ENCODE results near the gene LARP4B.

LARP4B gene

DNA sequence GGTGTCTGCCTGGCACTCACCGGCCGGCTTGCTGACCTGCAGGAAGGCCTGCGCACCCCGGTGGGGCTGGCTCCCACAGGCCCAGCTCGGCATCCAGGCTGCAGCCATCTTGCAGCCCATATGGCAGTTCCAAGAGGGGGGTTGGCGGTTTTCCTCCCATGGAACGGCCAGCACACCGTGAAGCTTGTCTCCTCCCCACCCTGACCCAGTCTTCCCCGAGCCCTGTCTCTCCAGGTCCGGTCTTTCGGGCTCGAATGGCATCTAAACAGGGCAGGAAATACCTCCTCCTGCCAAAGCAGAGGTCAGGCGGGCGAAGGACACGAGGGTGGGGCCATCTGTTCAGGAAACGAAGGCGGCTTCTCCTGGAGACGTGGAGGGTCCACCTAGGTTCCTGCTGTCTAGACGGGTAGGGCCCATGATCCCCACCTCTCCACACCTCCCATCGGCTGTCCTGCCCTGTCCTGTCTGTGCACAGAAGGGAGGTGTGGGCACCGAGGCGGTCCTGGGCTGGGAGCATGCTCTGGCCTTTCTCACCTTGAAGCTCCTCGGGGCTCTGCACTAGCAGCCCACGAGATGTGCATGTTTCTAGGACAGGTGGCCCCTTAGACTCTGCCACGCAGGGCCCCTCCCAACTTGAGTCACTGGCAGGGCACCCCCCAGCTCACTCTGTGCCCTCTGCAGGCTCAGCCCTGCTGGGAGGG lies 128.3 kb downstream of the LARP4B start:
- H4K20me1 ChIP-seq (ENCODE audit: insufficient read depth, low read length), result no peaks in the 10 kb centered on the region
- no peak overlapping the region for H3K4me3 ChIP-seq (ENCODE audit: low read length)
- TF ChIP-seq, protein P1, sequence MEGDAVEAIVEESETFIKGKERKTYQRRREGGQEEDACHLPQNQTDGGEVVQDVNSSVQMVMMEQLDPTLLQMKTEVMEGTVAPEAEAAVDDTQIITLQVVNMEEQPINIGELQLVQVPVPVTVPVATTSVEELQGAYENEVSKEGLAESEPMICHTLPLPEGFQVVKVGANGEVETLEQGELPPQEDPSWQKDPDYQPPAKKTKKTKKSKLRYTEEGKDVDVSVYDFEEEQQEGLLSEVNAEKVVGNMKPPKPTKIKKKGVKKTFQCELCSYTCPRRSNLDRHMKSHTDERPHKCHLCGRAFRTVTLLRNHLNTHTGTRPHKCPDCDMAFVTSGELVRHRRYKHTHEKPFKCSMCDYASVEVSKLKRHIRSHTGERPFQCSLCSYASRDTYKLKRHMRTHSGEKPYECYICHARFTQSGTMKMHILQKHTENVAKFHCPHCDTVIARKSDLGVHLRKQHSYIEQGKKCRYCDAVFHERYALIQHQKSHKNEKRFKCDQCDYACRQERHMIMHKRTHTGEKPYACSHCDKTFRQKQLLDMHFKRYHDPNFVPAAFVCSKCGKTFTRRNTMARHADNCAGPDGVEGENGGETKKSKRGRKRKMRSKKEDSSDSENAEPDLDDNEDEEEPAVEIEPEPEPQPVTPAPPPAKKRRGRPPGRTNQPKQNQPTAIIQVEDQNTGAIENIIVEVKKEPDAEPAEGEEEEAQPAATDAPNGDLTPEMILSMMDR (IDR thresholded peaks at IDR 0.05; ENCODE audit: low read depth, low read length), result no peak
- no peak for TF ChIP-seq EZH2phosphoT487 (IDR thresholded peaks at IDR 0.05; ENCODE audit: low read depth)
- H3K9me3 ChIP-seq (ENCODE audit: insufficient read depth, low read length), result no peaks in the 10 kb centered on the region
- no peak overlapping the region for H3K9ac ChIP-seq (ENCODE audit: low read length)
- H3K36me3 ChIP-seq (replicated peaks; ENCODE audit: low read depth, low read length), result peaks cover 5% of the 10 kb centered on the region
- no peaks in the 10 kb centered on the region for H3K79me2 ChIP-seq (ENCODE audit: low read length)
- no peaks in the 10 kb centered on the region for H3K4me1 ChIP-seq (ENCODE audit: low read length)
- H3K27ac ChIP-seq (ENCODE audit: low read length), result no peak overlapping the region
- H3K27me3 ChIP-seq (ENCODE audit: low read depth, low read length), result no peaks in the 10 kb centered on the region
- H2AFZ ChIP-seq (ENCODE audit: low read depth, low read length), result no peak overlapping the region
- no peak overlapping the region for H3K4me2 ChIP-seq (ENCODE audit: low read length)

DNA sequence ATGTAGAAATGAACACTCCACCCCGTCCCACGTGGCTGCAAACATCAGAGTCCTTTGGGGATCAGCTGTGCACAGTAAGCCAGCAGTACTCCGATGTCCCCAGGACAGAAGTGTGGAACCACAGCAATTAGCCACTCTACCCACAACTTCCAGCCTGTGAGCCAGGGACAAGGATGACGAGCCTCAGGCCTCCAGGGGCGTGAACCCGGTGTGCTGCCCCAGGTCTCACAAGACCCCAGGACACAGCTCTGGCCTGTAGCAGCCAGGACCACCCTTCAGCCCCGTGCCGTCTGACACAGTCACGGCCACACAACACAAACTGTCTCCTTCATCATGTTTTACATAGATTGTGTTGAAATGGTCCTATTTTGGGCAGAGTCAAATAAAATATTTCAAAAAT lies 129.0 kb downstream of the LARP4B start:
- peaks cover 5% of the 10 kb centered on the region for H3K36me3 ChIP-seq (replicated peaks; ENCODE audit: low read depth, low read length)
- no peak overlapping the region for H3K9ac ChIP-seq (ENCODE audit: low read length)
- H3K27me3 ChIP-seq (ENCODE audit: low read depth, low read length), result no peaks in the 10 kb centered on the region
- no peak overlapping the region for H3K27ac ChIP-seq (ENCODE audit: low read length)
- no peaks in the 10 kb centered on the region for H3K9me3 ChIP-seq (ENCODE audit: insufficient read depth, low read length)
- no peaks in the 10 kb centered on the region for H3K4me1 ChIP-seq (ENCODE audit: low read length)
- no peak overlapping the region for H2AFZ ChIP-seq (ENCODE audit: low read depth, low read length)
- H4K20me1 ChIP-seq (ENCODE audit: insufficient read depth, low read length), result no peaks in the 10 kb centered on the region
- TF ChIP-seq, protein P1 (IDR thresholded peaks at IDR 0.05; ENCODE audit: low read depth, low read length), result no peak
- TF ChIP-seq EZH2phosphoT487 (IDR thresholded peaks at IDR 0.05; ENCODE audit: low read depth), result no peak
- no peak overlapping the region for H3K4me2 ChIP-seq (ENCODE audit: low read length)
- H3K79me2 ChIP-seq (ENCODE audit: low read length), result no peaks in the 10 kb centered on the region
- no peak overlapping the region for H3K4me3 ChIP-seq (ENCODE audit: low read length)

DNA sequence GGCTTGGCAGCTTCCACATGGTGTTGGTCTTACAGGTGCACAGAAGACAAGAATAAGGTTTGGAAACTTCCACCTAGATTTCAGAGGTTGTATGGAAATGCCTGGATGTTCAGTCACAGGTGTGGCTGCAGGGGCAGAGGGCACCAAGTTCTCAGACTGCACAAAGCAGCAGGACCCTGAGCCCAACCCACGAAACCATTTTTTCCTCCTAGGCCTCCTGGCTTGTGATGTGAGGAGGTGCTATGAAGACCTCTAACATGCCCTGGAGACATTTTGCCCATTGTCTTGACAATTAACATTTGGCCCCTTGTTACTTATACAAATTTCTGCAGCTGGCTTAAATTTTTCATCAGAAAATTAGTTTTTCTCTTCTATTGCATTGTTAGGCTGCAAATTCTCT lies 134.3 kb downstream of the LARP4B start:
- Histone ChIP-seq H3K36me3 (replicated peaks; ENCODE audit: low read depth, low read length) (no peaks in the 10 kb centered on the region), H2AFZ (ENCODE audit: low read depth, low read length) (no peak overlapping the region), H3K4me2 (ENCODE audit: low read length) (no peak overlapping the region)

DNA sequence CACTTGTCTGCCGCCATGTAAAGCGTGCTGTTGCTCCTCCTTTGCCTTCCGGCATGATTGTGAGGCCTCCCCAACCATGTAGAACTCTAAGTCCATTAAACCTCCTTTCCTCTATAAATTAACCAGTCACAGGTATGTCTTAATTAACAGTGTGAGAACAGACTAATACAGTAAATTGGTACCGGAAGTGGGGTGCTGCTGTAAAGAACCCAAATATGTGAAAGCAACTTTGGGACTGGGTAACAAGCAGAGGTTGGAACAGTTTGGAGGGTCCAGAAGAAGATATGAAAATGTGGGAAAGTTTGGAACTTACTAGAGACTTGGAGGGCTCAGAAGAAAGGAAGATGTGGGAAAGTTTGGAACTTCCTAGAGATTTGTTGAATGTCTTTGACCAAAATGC lies 135.3 kb downstream of the LARP4B start:
- Histone ChIP-seq H3K27me3 (ENCODE audit: low read depth, low read length) (no peaks in the 10 kb centered on the region), H3K4me2 (ENCODE audit: low read length) (no peak overlapping the region), H3K9me3 (ENCODE audit: insufficient read depth, low read length) (no peaks in the 10 kb centered on the region), H4K20me1 (ENCODE audit: insufficient read depth, low read length) (no peaks in the 10 kb centered on the region), H3K4me1 (ENCODE audit: low read length) (no peaks in the 10 kb centered on the region), H3K9ac (ENCODE audit: low read length) (no peak overlapping the region), H2AFZ (ENCODE audit: low read depth, low read length) (no peak overlapping the region), H3K27ac (ENCODE audit: low read length) (no peak overlapping the region), H3K36me3 (replicated peaks; ENCODE audit: low read depth, low read length) (no peaks in the 10 kb centered on the region), H3K79me2 (ENCODE audit: low read length) (no peaks in the 10 kb centered on the region), H3K4me3 (ENCODE audit: low read length) (no peak overlapping the region)
- no peak for TF ChIP-seq EZH2phosphoT487 (IDR thresholded peaks at IDR 0.05; ENCODE audit: low read depth)
- TF ChIP-seq, protein P1 (IDR thresholded peaks at IDR 0.05; ENCODE audit: low read depth, low read length), result no peak

More for the DNA sequence above, 134.3 kb downstream of the LARP4B start:
- Histone ChIP-seq H3K27ac (ENCODE audit: low read length) (no peak overlapping the region), H3K79me2 (ENCODE audit: low read length) (no peaks in the 10 kb centered on the region), H3K9me3 (ENCODE audit: insufficient read depth, low read length) (no peaks in the 10 kb centered on the region), H4K20me1 (ENCODE audit: insufficient read depth, low read length) (no peaks in the 10 kb centered on the region), H3K4me1 (ENCODE audit: low read length) (no peaks in the 10 kb centered on the region), H3K9ac (ENCODE audit: low read length) (no peak overlapping the region), H3K27me3 (ENCODE audit: low read depth, low read length) (no peaks in the 10 kb centered on the region), H3K4me3 (ENCODE audit: low read length) (no peak overlapping the region)
- TF ChIP-seq, protein P1 (IDR thresholded peaks at IDR 0.05; ENCODE audit: low read depth, low read length), result no peak
- no peak for TF ChIP-seq EZH2phosphoT487 (IDR thresholded peaks at IDR 0.05; ENCODE audit: low read depth)
